GM18867 (cell line): Measurements from ENCODE around the gene ELOVL6.

Experiments
- ATAC-seq: cut with Tn5 transposase; IDR thresholded peaks from one replicate; pipeline ENCODE4 v1.9.1; 2021; ENCODE audit warnings: mild to moderate bottlenecking, moderate library complexity; ENCODE audit not compliant: unreplicated experiment

The ELOVL6 gene

DNA sequence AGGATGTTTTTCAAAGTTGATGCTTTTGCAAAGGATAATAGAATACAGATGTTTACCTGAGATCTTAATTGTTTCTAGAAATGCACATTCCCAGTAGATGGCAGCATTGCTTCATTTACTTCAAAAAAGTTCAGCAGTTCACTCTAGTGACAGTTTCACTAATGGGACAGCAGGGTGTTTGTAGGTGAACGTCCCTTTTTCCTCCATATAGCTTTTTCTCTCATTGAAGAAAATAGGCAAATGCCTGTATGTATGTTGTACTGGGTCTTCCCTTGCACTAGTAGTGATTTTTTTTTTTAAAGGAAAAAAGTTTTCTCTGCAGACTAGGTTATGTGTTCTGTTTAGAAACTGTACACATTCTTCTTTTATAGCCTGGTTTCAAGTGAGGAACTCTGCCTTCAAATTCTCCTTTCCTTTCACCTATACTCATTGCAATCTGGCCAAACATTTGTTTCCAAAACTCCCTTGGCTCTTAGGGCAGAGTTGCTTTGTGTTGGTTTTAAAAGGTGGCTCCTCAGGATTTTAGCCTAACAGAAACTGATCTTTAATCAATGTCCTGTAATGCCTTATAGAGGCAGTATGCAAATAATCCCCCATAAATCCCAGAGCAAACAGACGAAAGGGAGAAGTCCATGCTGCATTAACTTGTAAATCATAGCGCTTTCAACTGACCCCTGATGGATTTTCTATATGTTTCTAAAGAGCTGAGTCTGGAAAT is 199.4 kb downstream of the ELOVL6 start:
- peak; percentile 39 for ATAC-seq

GRCh38 chr4:109996526-109996925 is 201.9 kb downstream of the ELOVL6 start:
- no peak for ATAC-seq
